ENCODE measurements around the gene ZCCHC10. TPM values are rescaled to one million over a fixed set of nuclear protein-coding genes. Genes with fewer than 3 reads are reported as not detected.
A peak's percentile ranks its signal among the peaks of the same experiment; 100 is the strongest.
"Not testable (repeated sequence)": the region's sequence is repeated elsewhere in the genome, so short reads cannot be mapped to it uniquely, and the experiment has no call there.

ZCCHC10 gene
- total RNA-seq, 1 donor from 2014 or later, result 21.7 TPM

GRCh38 chr5:132979976-132980375, 46.4 kb downstream of the ZCCHC10 start:
- no peak for DNase-seq (ENCODE audit: low read depth)

- DNase-seq (ENCODE audit: low read depth), result no peak
Observed at GRCh38 chr5:132979367-132979940, 46.9 kb downstream of the ZCCHC10 start.

- no peak for DNase-seq (ENCODE audit: low read depth)
Observed at GRCh38 chr5:132976852-132977251, 49.5 kb downstream of the ZCCHC10 start.

- not testable (repeated sequence) for DNase-seq (ENCODE audit: low read depth)
Observed at GRCh38 chr5:132972436-132972828, 53.9 kb downstream of the ZCCHC10 start.

GRCh38 chr5:132971483-132972435, 54.6 kb downstream of the ZCCHC10 start:
- DNase-seq (ENCODE audit: low read depth), result no peak

- DNase-seq (ENCODE audit: low read depth), result no peak
Observed at GRCh38 chr5:132965120-132965519, 61.2 kb downstream of the ZCCHC10 start.

- peak; percentile 98 for DNase-seq (ENCODE audit: low read depth)
Observed at GRCh38 chr5:132963171-132964104, 62.9 kb downstream of the ZCCHC10 start, which contains the start of gene AFF4. Gene AFF4, minus strand, starts transcription at chr5:132963634. Its CDS starts 26,445 bp downstream, at chr5:132937189.

- DNase-seq (ENCODE audit: low read depth), result peak; percentile 77
Observed at GRCh38 chr5:132962429-132963021, 63.8 kb downstream of the ZCCHC10 start.

GRCh38 chr5:132961887-132962286, 64.5 kb downstream of the ZCCHC10 start:
- DNase-seq (ENCODE audit: low read depth), result peak; percentile 41

GRCh38 chr5:132961123-132961815, 65.1 kb downstream of the ZCCHC10 start:
- DNase-seq (ENCODE audit: low read depth), result not testable (repeated sequence)

- DNase-seq (ENCODE audit: low read depth), result not testable (repeated sequence)
Observed at GRCh38 chr5:132956166-132956799, 70.1 kb downstream of the ZCCHC10 start.

GRCh38 chr5:132953710-132954109, 72.6 kb downstream of the ZCCHC10 start:
- DNase-seq (ENCODE audit: low read depth), result no peak

- DNase-seq (ENCODE audit: low read depth), result no peak
Observed at GRCh38 chr5:132952829-132953228, 73.5 kb downstream of the ZCCHC10 start.

GRCh38 chr5:132951897-132952296, 74.5 kb downstream of the ZCCHC10 start:
- no peak for DNase-seq (ENCODE audit: low read depth)

GRCh38 chr5:132949136-132949535, 77.2 kb downstream of the ZCCHC10 start:
- no peak for DNase-seq (ENCODE audit: low read depth)

- DNase-seq (ENCODE audit: low read depth), result no peak
Observed at GRCh38 chr5:132947671-132948070, 78.7 kb downstream of the ZCCHC10 start.
